K562 (cell line): Measurements from ENCODE around the gene PRPH2. TPM values are rescaled to one million over a fixed set of nuclear protein-coding genes. Genes with fewer than 3 reads are reported as not detected.

Experiments used
- ATAC-seq: fragments of 200-7000 bp; cut with Tn5 transposase; 3 replicates; pipeline ENCODE4 v1.9.1; 2020; ENCODE audit warnings: moderate library complexity
- BruUV-seq: library from RNA; stranded (reverse); fragments of 400-500 nt; replicated peaks from 2 replicates; lab custom pipeline; 2021; lab: Mats Ljungman, UMichigan
- CTCF ChIA-PET: fragments of 300-600 bp; formaldehyde crosslinking; extraction: SDS; loops from one replicate; lab custom pipeline; 2021; ENCODE audit warnings: low intra/inter-chr PET ratio; lab: Yijun Ruan, JAX
- POLR2A ChIA-PET: fragments of 300-600, 350-650 bp; sonication (Branson Sonifier 250); formaldehyde crosslinking; extraction: SDS; loops from one replicate; lab custom pipeline; 2021; ENCODE audit warnings: antibody characterized with exemption, inconsistent platforms; lab: Yijun Ruan, JAX
- DNase-seq, 4 experiments: peaks; one replicate each; pipeline versions ENCODE4 v3.0.0 to v3.0.0-alpha.2; 2011 to 2018; ENCODE audit warnings: low spot score in 3 of 4, mixed read lengths in 3 of 4; ENCODE audit errors: extremely low read depth in 1 of 4
- FAIRE-seq: peaks from 2 replicates; lab custom pipeline; 2011; peaks lifted over from hg19 to GRCh38; lab: Jason Lieb, UNC
- H2AFZ ChIP-seq: 2 replicates; pipeline ENCODE4 v1.6.0; 2011; ENCODE audit warnings: low read depth, low read length, control low read depth, inconsistent platforms
- H3K27ac ChIP-seq: fragments of 200-600 bp; 3 replicates; pipeline ENCODE4 v1.8.0; 2011; ENCODE audit warnings: low read depth, mild to moderate bottlenecking, control low read depth, inconsistent platforms, low read length, moderate library complexity, mixed read lengths; ENCODE audit errors: extremely low read depth
- H3K27me3 ChIP-seq, 2 experiments: fragments of 300-600 bp in 1 of 2; 2 replicates in 1 of 2; 3 replicates in 1 of 2; pipeline versions ENCODE4 v1.6.0 to v1.8.0; 2011; ENCODE audit warnings: inconsistent platforms in 2 of 2, low read length in 2 of 2, mild to moderate bottlenecking in 1 of 2, mixed read lengths in 1 of 2, moderate library complexity in 1 of 2; ENCODE audit not compliant: control insufficient read depth in 2 of 2, insufficient read depth in 2 of 2
- H3K36me3 ChIP-seq: fragments of 300-600 bp; 3 replicates; pipeline ENCODE4 v1.8.0; 2011; ENCODE audit warnings: mild to moderate bottlenecking, low read length, inconsistent platforms; ENCODE audit not compliant: control insufficient read depth, insufficient read depth
- H3K4me1 ChIP-seq, 2 experiments: fragments of 200-600 bp in 1 of 2; replicated peaks in 1 of 2; 2 replicates in 1 of 2; 3 replicates in 1 of 2; pipeline versions ENCODE4 v1.5.1 to v1.8.0; 2011; ENCODE audit warnings: inconsistent platforms in 2 of 2, low read length in 2 of 2, mild to moderate bottlenecking in 1 of 2, mixed read lengths in 1 of 2, moderate library complexity in 1 of 2; ENCODE audit not compliant: control insufficient read depth in 2 of 2, insufficient read depth in 2 of 2
- H3K4me2 ChIP-seq: 2 replicates; pipeline ENCODE4 v1.6.1; 2011; ENCODE audit warnings: low read length, control low read depth, inconsistent platforms, mixed read lengths; ENCODE audit not compliant: insufficient read depth
- H3K4me3 ChIP-seq: fragments of 200-600 bp; sonication (generic), shearing (Covaris generic); 2 replicates; pipeline ENCODE4 v1.5.1; 2016; ENCODE audit warnings: control low read depth, inconsistent platforms
- H3K79me2 ChIP-seq: fragments of 200-600 bp; 3 replicates; pipeline ENCODE4 v1.8.0; 2011; ENCODE audit warnings: low read length, inconsistent platforms; ENCODE audit not compliant: control insufficient read depth, insufficient read depth
- H3K9ac ChIP-seq, 2 experiments: 2 replicates each; pipeline versions ENCODE4 v1.6.0 to v1.6.1; 2011; ENCODE audit warnings: low read depth in 2 of 2, low read length in 2 of 2, control low read depth in 1 of 2, inconsistent platforms in 1 of 2, mild to moderate bottlenecking in 1 of 2, mixed read lengths in 1 of 2; ENCODE audit not compliant: insufficient read depth in 1 of 2
- H3K9me1 ChIP-seq: one replicate; pipeline ENCODE4 v1.6.0; 2011; ENCODE audit warnings: inconsistent platforms, mild to moderate bottlenecking, low read length, moderate library complexity; ENCODE audit not compliant: control insufficient read depth, insufficient read depth
- H3K9me3 ChIP-seq: replicated peaks from 2 replicates; pipeline ENCODE4 v1.5.1; 2011; ENCODE audit warnings: low read depth, low read length, inconsistent platforms; ENCODE audit not compliant: control insufficient read depth, insufficient read depth
- H4K20me1 ChIP-seq: replicated peaks from 2 replicates; pipeline ENCODE4 v1.6.1; 2011; ENCODE audit warnings: low read length, inconsistent platforms, mixed read lengths; ENCODE audit not compliant: control insufficient read depth, insufficient read depth
- CREB1 ChIP-seq, 2 experiments: sonication (generic) in 1 of 2; formaldehyde crosslinking in 1 of 2; IDR thresholded peaks; 2 replicates each; pipeline versions ENCODE4 v1.6.1 to v1.8.0; 2012 to 2022; ENCODE audit warnings: inconsistent platforms in 1 of 2, mild to moderate bottlenecking in 1 of 2, missing genetic modification reagents in 1 of 2, moderate library complexity in 1 of 2
- ETS1 ChIP-seq: conservative IDR thresholded peaks from 2 replicates; pipeline ENCODE4 v1.6.1; 2011; ENCODE audit warnings: low read depth, mild to moderate bottlenecking, low read length; ENCODE audit not compliant: control insufficient read depth
- FOXJ2 ChIP-seq: fragments of 200-800 bp; sonication (Bioruptor generic); IDR thresholded peaks from 2 replicates; pipeline ENCODE4 v1.6.1; 2016; ENCODE audit warnings: missing genetic modification characterization, missing compliant biosample characterization
- HDAC2 ChIP-seq: fragments of 450-650 bp; IDR thresholded peaks from 2 replicates; pipeline ENCODE4 v1.6.1; 2016; ENCODE audit warnings: mild to moderate bottlenecking
- HINFP ChIP-seq: fragments of 450-650 bp; conservative IDR thresholded peaks from 2 replicates; pipeline ENCODE4 v1.6.1; 2016; ENCODE audit warnings: missing genetic modification characterization, low read depth, mild to moderate bottlenecking, control low read depth, missing compliant biosample characterization
- JUND ChIP-seq, 2 experiments: IDR thresholded peaks; 2 replicates in 1 of 2; 3 replicates in 1 of 2; pipeline ENCODE4 v1.6.1; 2011; ENCODE audit warnings: borderline replicate concordance in 2 of 2, low read depth in 2 of 2, low read length in 2 of 2, improper control_type of control experiment in 1 of 2, missing biosample characterization in 1 of 2, missing genetic modification characterization in 1 of 2, missing genetic modification reagents in 1 of 2
- KAT8 ChIP-seq: fragments of 450-650 bp; IDR thresholded peaks from 2 replicates; pipeline ENCODE4 v1.6.1; 2016; ENCODE audit warnings: low read depth, mild to moderate bottlenecking
- KLF10 ChIP-seq: fragments of 250-450 bp; sonication (Bioruptor Pico); IDR thresholded peaks from 2 replicates; pipeline ENCODE4 v1.6.1; 2021; ENCODE audit warnings: matching md5 sums
- MAZ ChIP-seq, 2 experiments: fragments of 450-650 bp in 1 of 2; sonication (generic) in 1 of 2; formaldehyde crosslinking; IDR thresholded peaks in 1 of 2; conservative IDR thresholded peaks in 1 of 2; 2 replicates each; pipeline versions ENCODE4 v1.4.0 to v1.5.0; 2020; ENCODE audit warnings: mild to moderate bottlenecking in 1 of 2, missing genetic modification reagents in 1 of 2
- NR2C2 ChIP-seq, 2 experiments: fragments of 200-800 bp in 1 of 2; sonication (Bioruptor generic) in 1 of 2; sonication (generic) in 1 of 2; formaldehyde crosslinking in 1 of 2; IDR thresholded peaks; 2 replicates each; pipeline versions ENCODE4 v1.6.1 to v1.8.0; 2016 to 2022; ENCODE audit warnings: mild to moderate bottlenecking in 1 of 2, missing compliant biosample characterization in 1 of 2, missing genetic modification characterization in 1 of 2, missing genetic modification reagents in 1 of 2
- RBM22 ChIP-seq: fragments of 200-400 bp; formaldehyde crosslinking; IDR thresholded peaks from 2 replicates; pipeline ENCODE4 v1.6.1; 2018; ENCODE audit warnings: low read length, low read depth; ENCODE audit not compliant: poor library complexity, severe bottlenecking
- SMAD1 ChIP-seq: fragments of 150-350 bp; IDR thresholded peaks from 2 replicates; pipeline ENCODE4 v1.6.1; 2014; ENCODE audit warnings: low read length, low read depth; ENCODE audit not compliant: partially characterized antibody
- ZNF121 ChIP-seq: sonication (generic); formaldehyde crosslinking; conservative IDR thresholded peaks from 2 replicates; pipeline ENCODE4 v1.8.0; 2022; ENCODE audit warnings: missing genetic modification reagents
- ZNF311 ChIP-seq: fragments of 250-450 bp; sonication (Bioruptor Pico); IDR thresholded peaks from 2 replicates; pipeline ENCODE4 v1.4.0; 2020; ENCODE audit warnings: mild to moderate bottlenecking, moderate library complexity
- ZNF778 ChIP-seq: fragments of 450-650 bp; formaldehyde crosslinking; IDR thresholded peaks from 2 replicates; pipeline ENCODE4 v1.4.0; 2020; ENCODE audit warnings: mild to moderate bottlenecking, moderate library complexity
- WGBS: fragments of 100-300 bp; shearing (Covaris generic); methylation state at CpG from one replicate; pipeline ENCODE4 v1.1.6; 2016; ENCODE audit warnings: low coverage, mixed read lengths; ENCODE audit not compliant: insufficient coverage; ENCODE audit errors: missing lambda C conversion rate; 5-methylcytosine and 5-hydroxymethylcytosine counted together
- in situ Hi-C: fragments of 300-500 bp; cut with MboI; formaldehyde crosslinking; loops from 4 replicates; pipeline ENCODE4 v1.15.0; 2018; ENCODE audit warnings: inconsistent platforms, mixed read lengths
- intact Hi-C: fragments of 100-400 bp; cut with micrococcal nuclease; formaldehyde crosslinking; loops from 2 replicates; pipeline ENCODE4 v1.14.2; 2022
- polyA plus RNA-seq, 8 experiments: library from polyadenylated mRNA; depleted of rRNA in 4 of 8; stranded (reverse) in 5 of 8; unstranded in 3 of 8; fragments of >200 nt; fragmentation: Nextera tagmentation in 2 of 8; fragmentation: Illumina TruSeq in 1 of 8; extraction: Ambion mirVana in 2 of 8; extraction: Trizol in 1 of 8; gene quantifications; 2 replicates each; pipeline versions ENCODE4 v1.2.1 to v1.2.3, GENCODE V29; 2011 to 2014; ENCODE audit warnings: inconsistent platforms in 1 of 8, missing spikeins in 1 of 8
- total RNA-seq, 7 experiments: library from RNA; depleted of rRNA in 6 of 7; stranded (reverse); fragments of >200 nt in 6 of 7; fragmentation: Illumina TruSeq in 2 of 7; extraction: Trizol in 2 of 7; gene quantifications; 2 replicates each; pipeline versions ENCODE4 v1.2.1 to v1.2.3, GENCODE V29; 2011 to 2021; ENCODE audit warnings: low replicate concordance in 1 of 7

PRPH2 gene
- total and polyA plus RNA-seq, 9 of the 15 experiments (the other 6 are each of a cell fraction or from before 2014, with no cell fraction given): 0.03 to 0.11 (median 0.03) TPM; not detected in 5

GRCh38 chr6:42715871-42716270, 6.5 kb downstream of the PRPH2 start (continued):
- no peak for TF ChIP-seq ZNF311 (CRISPR knock-in tag)
- no peak for TF ChIP-seq CREB1 (IDR thresholded peaks at IDR 0.05)
- TF ChIP-seq CREB1 (CRISPR knock-in tag; IDR thresholded peaks at IDR 0.05): no peak
- TF ChIP-seq MAZ (CRISPR knock-in tag; conservative IDR thresholded peaks at IDR 0.05 in 1 of 2, IDR thresholded peaks at IDR 0.05 in 1 of 2): no peak
- no peak for TF ChIP-seq HINFP (tag)
- no peak for TF ChIP-seq NR2C2 (CRISPR knock-in tag; IDR thresholded peaks at IDR 0.05)
- TF ChIP-seq NR2C2 (tag; IDR thresholded peaks at IDR 0.05): no peak
- TF ChIP-seq KAT8: no peak
- TF ChIP-seq RBM22: no peak
- TF ChIP-seq, all 486 proteins: peak for 0

- FAIRE-seq: no peak
- Histone ChIP-seq H3K4me3 (no peak overlapping the region), H3K4me1 (peaks cover 0 to 7% of the 10 kb centered on the region in 2 experiments; a peak in 3 of 5 replicates), H3K27me3 (peaks cover 8 to 9% of the 10 kb centered on the region in 2 experiments; a peak in 2 of 5 replicates), H3K36me3 (no peaks in the 10 kb centered on the region), H2AFZ (no peak overlapping the region), H3K9ac (no peak overlapping the region), H3K4me2 (no peak overlapping the region), H3K9me3 (peaks cover 8% of the 10 kb centered on the region), H4K20me1 (no peaks in the 10 kb centered on the region), H3K27ac (no peak overlapping the region), H3K79me2 (no peaks in the 10 kb centered on the region), H3K9me1 (no peaks in the 10 kb centered on the region)
- no peak for DNase-seq
- in situ Hi-C loops: no loop called here
- POLR2A ChIA-PET: interaction anchor here (1.1 kb wide), 3 partner anchors 9 to 17 kb away, joined by 3 read pairs; no protein-coding TSS in a partner anchor
- intact Hi-C loops: no loop called here
- CTCF ChIA-PET: no interaction called here
- ATAC-seq: no peak
- WGBS: 8% methylated on average over 4 of the region's 4 CpGs
- no TSS peak for BruUV-seq
- TF ChIP-seq KLF10 (no peak), JUND (IDR thresholded peaks at IDR 0.05; ENCODE audit: borderline replicate concordance, low read depth, low read length) (peak; percentile 23; the same call in 1 of the 2 replicates), JUND (tag; IDR thresholded peaks at IDR 0.05; ENCODE audit: borderline replicate concordance, low read depth, low read length) (peak; percentile 36; the same call in 1 of the 3 replicates), KAT8 (no peak), HDAC2 (no peak), SMAD1 (no peak), ETS1 (no peak), ZNF778 (CRISPR knock-in tag) (no peak), FOXJ2 (no peak), ZNF121 (CRISPR knock-in tag) (peak; percentile 79)
Observed at GRCh38 chr6:42714098-42714761, 8.2 kb downstream of the PRPH2 start.
